GM06990 (cell line): ENCODE results near the gene RCBTB2.

Source experiments
- DNase-seq: peaks from one replicate; pipeline ENCODE4 v3.0.0-alpha.2; 2011; ENCODE audit not compliant: insufficient read length; ENCODE audit errors: extremely low read depth
- H3K27me3 ChIP-seq: replicated peaks from 2 replicates; pipeline ENCODE4 v1.6.0; 2011; ENCODE audit warnings: low read length; ENCODE audit not compliant: control insufficient read depth, insufficient read depth
- H3K36me3 ChIP-seq: 2 replicates; pipeline ENCODE4 v1.5.1; 2011; ENCODE audit warnings: low read length; ENCODE audit not compliant: control insufficient read depth, insufficient read depth
- H3K4me3 ChIP-seq: replicated peaks from 2 replicates; pipeline ENCODE4 v1.5.1; 2011; ENCODE audit warnings: low read depth, mild to moderate bottlenecking, control low read depth, low read length
- TF ChIP-seq, protein P1 (sequence below): IDR thresholded peaks from 2 replicates; pipeline ENCODE4 v1.5.1; 2011; ENCODE audit warnings: low read length, control low read depth, mild to moderate bottlenecking, inconsistent platforms; ENCODE audit not compliant: insufficient read depth, poor library complexity, severe bottlenecking

Gene RCBTB2

DNA sequence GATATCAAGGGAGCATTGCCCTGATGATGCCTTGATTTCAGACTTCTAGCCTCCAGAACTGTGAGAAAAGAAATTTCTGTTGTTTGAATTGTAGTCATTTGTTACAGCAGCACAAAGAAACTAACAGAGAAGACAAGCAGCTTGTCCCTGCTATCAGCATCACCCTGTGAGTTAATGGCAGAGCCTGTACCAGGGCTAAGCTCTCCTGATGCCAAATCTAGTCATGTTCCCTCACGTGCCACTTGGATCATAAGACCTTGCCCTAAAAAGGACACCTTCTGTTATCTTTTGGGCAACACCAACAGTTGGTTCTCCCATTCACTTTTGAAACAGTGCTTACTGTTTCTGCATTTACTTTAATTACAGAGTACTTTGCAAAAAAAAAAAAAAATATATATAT, 14.8 kb downstream of the RCBTB2 start:
- TF ChIP-seq, protein P1, sequence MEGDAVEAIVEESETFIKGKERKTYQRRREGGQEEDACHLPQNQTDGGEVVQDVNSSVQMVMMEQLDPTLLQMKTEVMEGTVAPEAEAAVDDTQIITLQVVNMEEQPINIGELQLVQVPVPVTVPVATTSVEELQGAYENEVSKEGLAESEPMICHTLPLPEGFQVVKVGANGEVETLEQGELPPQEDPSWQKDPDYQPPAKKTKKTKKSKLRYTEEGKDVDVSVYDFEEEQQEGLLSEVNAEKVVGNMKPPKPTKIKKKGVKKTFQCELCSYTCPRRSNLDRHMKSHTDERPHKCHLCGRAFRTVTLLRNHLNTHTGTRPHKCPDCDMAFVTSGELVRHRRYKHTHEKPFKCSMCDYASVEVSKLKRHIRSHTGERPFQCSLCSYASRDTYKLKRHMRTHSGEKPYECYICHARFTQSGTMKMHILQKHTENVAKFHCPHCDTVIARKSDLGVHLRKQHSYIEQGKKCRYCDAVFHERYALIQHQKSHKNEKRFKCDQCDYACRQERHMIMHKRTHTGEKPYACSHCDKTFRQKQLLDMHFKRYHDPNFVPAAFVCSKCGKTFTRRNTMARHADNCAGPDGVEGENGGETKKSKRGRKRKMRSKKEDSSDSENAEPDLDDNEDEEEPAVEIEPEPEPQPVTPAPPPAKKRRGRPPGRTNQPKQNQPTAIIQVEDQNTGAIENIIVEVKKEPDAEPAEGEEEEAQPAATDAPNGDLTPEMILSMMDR, result no peak
- H3K4me3 ChIP-seq, result no peak overlapping the region
- H3K36me3 ChIP-seq, result peaks cover 5% of the 10 kb centered on the region; the same call in 1 of the 2 replicates
- no peak for DNase-seq
- no peaks in the 10 kb centered on the region for H3K27me3 ChIP-seq

DNA sequence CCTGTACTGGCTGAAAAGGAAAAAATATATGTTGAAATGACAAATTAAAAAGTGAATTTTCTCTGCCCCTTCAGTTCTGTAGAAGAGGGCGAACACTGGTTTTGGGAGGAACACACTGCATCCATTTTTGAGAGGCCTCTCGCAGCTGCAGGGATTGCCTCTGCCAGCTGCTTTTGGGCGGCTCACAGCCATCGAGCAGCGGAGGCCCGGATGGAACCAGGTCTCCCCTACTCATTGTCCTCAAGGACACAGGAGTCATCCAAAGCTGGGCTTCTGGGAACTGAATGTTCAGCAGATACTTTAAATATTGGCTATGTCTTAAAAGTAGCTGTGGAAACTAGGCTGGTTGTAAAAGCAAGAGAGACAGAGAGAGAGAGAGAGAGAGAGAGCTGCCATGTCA, 17.1 kb downstream of the RCBTB2 start:
- Histone ChIP-seq H3K27me3 (no peaks in the 10 kb centered on the region), H3K4me3 (no peak overlapping the region), H3K36me3 (peaks cover 3% of the 10 kb centered on the region; the same call in 1 of the 2 replicates)
- DNase-seq, result no peak
- TF ChIP-seq, protein P1, result no peak

DNA sequence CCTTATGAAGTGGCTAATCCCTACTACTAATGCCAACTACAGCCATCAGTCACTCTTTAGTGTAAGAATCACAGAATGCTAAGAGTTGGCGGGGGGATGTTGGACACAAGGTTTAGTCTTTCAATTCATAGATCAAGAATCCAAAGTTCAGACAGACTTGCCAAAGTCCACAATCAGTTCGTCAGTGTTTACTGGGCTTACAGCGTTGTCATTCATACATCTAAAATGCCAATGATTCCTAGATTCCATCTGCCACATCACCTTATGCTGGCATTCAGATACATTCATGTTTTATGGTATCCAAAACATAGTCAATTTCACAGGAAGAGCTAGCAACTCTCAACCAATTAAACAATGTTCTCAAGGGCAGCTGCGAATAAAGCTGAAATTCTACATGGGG, 18.1 kb downstream of the RCBTB2 start:
- peaks cover 3% of the 10 kb centered on the region; the same call in 1 of the 2 replicates for H3K36me3 ChIP-seq
- H3K4me3 ChIP-seq, result no peak overlapping the region
- no peaks in the 10 kb centered on the region for H3K27me3 ChIP-seq
- TF ChIP-seq, protein P1, result no peak
- no peak for DNase-seq

DNA sequence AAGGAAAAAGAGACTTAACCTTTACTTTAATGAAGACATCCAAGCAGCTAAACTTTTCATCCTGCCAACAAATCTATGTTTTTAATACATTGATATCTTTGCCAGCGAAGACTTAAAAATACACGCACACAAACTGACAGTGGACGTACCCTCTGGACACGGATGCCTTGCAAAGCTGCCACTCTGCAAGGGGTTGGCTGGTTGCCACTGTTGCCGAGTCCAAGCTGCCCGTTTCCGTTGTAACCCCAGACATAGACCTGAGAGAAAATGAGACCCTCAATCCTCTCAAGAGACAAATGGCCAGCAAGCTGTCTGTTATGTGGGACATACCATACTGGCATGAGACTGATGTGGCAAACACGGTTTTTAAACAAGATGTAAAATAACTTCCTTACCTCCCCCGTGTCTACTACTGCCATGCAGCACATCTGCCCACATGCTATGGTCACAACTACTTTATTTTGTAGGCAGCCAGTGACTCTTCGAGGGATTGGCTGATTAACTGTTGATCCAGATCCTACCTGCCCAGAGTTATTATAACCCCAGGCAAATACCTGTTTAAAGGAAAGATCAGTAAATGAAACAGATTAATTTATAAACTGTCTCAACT, 21.2 kb downstream of the RCBTB2 start:
- peaks cover 3% of the 10 kb centered on the region for H3K36me3 ChIP-seq
- H3K27me3 ChIP-seq, result no peaks in the 10 kb centered on the region
- DNase-seq, result no peak
- no peak overlapping the region for H3K4me3 ChIP-seq
- TF ChIP-seq, protein P1, result no peak

DNA sequence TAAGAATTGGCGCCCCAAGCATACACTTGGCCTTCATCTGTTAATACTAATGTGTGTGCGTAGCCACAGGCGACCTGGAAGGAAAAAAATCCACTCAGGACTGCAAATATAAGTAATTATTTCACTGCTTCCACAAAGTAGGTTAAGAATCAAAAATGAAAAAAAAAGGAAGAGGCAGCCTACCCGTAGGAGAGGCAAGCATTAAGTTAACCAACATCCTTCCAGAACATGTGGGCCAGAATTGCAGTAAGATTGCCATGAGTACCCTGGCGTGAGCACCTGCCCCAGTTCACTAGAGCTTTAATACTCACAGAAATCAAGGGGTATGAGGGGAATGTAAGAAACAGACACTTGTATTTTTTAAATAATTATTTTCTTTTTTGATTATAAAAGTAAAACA, 22.2 kb downstream of the RCBTB2 start:
- Histone ChIP-seq H3K27me3 (no peaks in the 10 kb centered on the region), H3K36me3 (peaks cover 3% of the 10 kb centered on the region), H3K4me3 (no peak overlapping the region)
- TF ChIP-seq, protein P1, result no peak
- no peak for DNase-seq

DNA sequence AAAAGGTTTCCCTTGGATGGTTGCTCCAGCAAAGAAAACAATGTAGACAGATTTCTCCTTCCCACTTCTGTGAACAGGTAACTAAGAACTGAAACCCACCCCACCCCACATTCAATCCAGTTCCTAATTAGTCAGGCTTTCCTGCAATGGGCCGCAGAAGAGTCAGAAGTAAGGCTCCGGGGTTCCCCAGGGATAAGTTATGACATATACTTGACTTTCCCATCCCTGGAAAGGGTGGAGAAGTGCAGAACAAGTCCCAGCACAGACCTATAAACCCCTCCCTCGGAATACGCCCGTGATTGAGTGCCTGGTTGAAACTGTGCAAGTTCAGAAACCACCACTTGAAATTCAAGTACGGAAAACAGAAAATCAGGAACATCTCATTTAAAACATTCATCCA, 24.9 kb downstream of the RCBTB2 start:
- TF ChIP-seq, protein P1, result no peak

More for the DNA sequence above, 24.9 kb downstream of the RCBTB2 start:
- no peaks in the 10 kb centered on the region for H3K27me3 ChIP-seq
- peaks cover 3% of the 10 kb centered on the region for H3K36me3 ChIP-seq
- no peak for DNase-seq
- H3K4me3 ChIP-seq, result no peak overlapping the region
